Measurements from ENCODE around the gene RFX8.
"Not testable (repeated sequence)": the region's sequence is repeated elsewhere in the genome, so short reads cannot be mapped to it uniquely, and the experiment has no call there.

The RFX8 gene

DNA sequence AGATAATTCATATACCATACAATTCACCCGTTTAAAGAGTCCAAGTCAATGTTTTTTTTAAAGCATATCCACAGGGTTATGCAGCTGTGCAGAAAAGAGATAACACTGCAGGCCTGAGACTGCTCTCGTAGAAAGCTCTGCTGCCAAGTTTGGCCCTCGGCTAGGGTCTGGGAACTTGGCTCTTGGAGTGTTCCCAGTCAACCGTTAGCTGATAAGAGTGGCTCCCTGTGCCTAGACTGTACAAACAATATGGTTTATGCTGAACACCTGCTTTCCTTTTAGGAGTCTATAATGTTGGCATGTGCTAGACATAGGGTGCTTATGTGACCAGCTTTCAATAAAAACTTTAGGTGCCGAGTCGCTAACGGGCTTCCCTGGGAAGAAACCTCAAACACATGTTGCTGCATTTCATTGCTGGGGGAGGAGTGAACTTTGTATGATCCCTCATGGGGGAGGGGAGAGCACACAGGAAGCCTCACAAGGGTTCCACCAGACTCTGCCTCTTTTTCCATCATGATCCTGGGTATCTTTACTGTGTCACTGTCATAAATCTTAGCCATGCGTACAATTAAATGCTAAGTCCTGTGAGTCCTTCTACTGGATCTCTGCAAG is 34.7 kb downstream of the RFX8 start:
- no peak for DNase-seq (ENCODE audit: low spot score)

DNA sequence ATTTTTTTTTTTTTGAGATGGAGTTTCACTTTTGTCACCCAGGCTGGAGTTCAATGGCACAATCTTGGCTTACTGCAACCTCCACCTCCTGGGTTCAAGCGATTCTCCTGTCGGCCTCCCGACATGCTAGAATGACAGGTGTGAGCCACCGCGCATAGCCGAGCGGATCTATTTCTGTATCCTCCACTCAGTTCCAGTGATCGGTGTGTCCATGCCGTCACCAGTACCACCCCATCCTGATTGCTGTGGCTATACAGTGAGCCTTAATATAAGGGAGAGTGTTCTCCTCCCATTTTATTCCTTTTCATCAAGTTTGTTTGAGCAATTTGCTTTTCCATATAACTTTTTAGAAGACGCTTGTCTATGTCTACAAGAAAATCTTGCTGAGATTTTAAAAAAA is 35.2 kb downstream of the RFX8 start:
- DNase-seq (ENCODE audit: low spot score), result no peak

- DNase-seq (ENCODE audit: low spot score), result not testable (repeated sequence)
Observed at GRCh38 chr2:101438555-101438954, 36.4 kb downstream of the RFX8 start.

GRCh38 chr2:101435001-101435862 is 39.7 kb downstream of the RFX8 start:
- DNase-seq (ENCODE audit: low spot score), result no peak

DNA sequence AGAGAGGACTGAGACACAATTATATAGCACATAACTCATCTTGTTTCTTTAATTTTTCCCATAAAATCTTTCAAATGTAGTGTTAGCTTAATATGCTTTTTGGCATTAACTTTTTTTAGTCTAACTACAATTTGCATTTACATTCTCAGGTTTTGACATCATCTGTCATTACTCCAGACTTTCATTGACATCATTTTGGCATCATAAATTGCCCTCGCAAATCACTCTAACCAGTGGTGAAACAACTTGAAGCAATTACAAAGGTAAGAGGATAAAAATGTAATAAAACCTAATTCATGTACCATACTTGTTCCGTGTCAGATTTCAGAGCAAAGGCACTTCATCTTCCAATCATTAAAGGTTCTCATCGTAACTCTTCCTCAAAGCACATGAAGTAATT is 41.4 kb downstream of the RFX8 start:
- DNase-seq (ENCODE audit: low spot score), result no peak

DNA sequence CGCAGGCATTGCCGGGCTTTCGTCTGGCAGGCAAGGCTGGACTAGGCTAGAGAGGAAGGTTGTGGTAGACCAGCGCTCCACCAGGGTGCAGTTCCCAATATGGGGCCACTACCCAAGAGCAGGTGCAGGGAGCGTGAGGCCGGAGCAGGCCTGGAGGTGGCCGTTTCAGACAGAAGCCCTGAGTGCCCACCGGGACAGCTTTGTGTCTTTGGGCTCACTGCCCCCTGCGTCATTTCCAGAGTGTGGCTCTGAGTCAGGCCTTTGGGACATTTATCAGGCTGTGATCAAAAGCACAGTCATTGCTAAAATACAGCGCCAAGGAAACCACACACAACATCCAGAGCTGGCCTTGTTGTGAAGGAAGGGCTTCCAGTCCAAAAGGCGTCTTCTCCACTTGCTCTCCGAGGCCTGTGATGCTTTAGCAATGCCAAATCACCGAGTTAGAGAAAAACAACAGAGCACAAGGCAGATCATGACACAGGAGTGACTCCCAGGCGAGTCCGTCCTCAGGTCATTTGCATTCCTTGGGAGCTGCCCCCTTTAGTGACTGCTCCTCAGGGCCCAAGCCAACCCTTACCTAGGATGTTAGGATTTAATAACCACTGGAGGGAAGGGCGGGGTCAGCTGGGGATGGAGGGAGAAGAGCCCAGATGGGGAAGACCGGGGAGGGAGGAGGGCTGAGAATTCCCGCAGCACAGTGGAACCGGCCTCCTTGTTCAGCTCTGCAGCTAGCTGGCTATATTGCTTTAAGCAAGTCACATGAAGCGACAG is 42.3 kb downstream of the RFX8 start:
- peak; percentile 32 for DNase-seq (ENCODE audit: low spot score)

DNA sequence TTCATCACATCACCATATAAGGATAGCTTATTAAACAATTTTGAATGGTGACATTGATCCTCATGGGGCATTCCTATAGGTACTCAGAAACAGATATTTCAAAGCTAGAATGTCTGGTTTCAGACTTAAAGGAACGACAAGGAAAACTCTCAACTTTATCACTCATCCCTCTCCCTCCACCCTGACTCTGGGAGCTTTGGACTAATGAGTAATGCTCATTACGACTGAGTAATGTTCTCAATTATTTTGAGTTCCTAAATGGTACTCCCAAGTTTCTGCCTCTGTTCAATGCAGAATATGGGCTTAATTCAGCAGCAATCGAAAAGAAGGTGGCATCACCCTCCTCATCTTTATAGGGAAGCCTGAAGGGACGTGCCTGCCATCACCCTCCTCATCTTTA is 43.4 kb downstream of the RFX8 start:
- DNase-seq (ENCODE audit: low spot score), result no peak

- DNase-seq (ENCODE audit: low spot score), result no peak
Observed at GRCh38 chr2:101430156-101430555, 44.8 kb downstream of the RFX8 start.

DNA sequence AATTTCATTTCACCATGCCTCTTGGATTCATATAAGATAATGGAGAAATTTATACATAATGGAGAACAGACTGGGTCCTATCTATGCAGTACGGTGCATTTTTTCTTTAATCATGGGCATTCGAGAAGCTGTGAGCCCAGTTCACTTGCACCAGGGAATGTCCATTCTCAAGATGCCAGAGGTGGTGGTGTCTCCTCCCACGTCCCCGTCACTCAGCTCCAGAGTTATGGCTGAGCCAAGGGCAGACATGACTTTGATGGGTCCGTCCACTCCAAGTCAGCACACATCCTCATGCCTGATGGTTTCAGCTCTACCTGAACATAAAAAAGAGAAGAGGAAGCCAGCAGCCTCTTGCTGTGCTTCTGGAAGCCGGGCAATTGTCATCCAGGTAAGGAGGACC is 45.5 kb downstream of the RFX8 start:
- no peak for DNase-seq (ENCODE audit: low spot score)

- DNase-seq (ENCODE audit: low spot score), result no peak
Observed at GRCh38 chr2:101428422-101429176, 46.3 kb downstream of the RFX8 start.

DNA sequence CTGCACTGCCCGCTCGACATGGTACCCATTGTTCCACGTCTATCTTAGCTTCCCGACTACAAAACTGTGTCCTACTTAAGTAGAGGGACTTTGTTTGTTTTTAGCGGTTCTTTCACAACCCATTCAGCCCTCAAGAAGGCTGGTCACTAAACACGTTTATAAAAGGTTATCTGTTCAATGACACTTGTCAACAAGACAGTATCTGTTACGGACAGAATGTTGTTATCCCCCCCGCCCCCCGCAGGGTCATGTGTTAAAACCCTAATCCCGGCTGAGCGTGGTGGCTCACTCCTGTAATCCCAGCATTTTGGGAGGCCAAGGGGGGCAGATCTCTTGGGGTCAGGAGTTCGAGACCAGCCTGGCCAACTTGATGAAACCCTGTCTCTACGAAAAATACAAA is 47.2 kb downstream of the RFX8 start:
- no peak for DNase-seq (ENCODE audit: low spot score)

DNA sequence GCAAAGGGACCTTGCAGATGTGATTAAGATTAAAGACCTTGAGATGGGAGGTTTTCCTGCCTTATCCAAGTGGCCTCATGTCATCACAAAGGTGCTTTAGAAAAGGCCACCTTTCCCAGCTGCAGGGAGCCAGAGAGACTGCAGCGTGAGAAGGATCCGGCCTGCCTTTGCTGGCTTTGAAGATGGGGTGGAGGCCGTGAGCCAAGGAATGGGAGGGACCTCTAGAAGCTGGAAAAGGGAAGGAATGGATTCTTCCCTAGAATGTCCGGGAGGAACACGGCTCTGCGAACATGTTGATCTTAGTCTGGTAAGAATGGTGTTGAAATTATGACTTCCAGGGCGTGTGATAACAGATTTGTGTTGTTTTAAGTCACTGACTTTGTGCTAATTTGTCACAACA is 47.7 kb downstream of the RFX8 start:
- no peak for DNase-seq (ENCODE audit: low spot score)

DNA sequence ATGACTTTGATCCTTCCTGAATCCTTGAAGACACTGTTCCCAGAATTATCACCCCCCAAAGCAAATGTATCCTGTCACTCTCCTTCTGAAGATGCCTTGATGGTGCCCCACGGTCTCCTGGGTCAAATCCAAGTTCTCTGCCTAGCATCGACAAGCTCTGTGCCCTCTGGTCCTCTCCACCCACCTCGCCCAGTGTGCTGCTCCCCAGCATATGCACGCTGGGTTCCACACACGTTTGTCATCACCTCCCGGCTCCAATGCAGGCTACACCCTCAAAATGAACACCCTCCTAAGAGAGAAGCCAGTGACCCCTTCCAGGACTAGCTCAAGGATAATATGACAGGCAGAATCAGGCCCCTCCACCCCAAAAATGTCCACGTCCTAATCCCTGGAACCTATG is 48.1 kb downstream of the RFX8 start:
- DNase-seq (ENCODE audit: low spot score), result no peak

- no peak for DNase-seq (ENCODE audit: low spot score)
Observed at GRCh38 chr2:101420623-101421022, 54.3 kb downstream of the RFX8 start.

- DNase-seq (ENCODE audit: low spot score), result peak; percentile 67
Observed at GRCh38 chr2:101419096-101419663, 55.7 kb downstream of the RFX8 start.

GRCh38 chr2:101418460-101419095 is 56.3 kb downstream of the RFX8 start:
- DNase-seq (ENCODE audit: low spot score), result no peak

DNA sequence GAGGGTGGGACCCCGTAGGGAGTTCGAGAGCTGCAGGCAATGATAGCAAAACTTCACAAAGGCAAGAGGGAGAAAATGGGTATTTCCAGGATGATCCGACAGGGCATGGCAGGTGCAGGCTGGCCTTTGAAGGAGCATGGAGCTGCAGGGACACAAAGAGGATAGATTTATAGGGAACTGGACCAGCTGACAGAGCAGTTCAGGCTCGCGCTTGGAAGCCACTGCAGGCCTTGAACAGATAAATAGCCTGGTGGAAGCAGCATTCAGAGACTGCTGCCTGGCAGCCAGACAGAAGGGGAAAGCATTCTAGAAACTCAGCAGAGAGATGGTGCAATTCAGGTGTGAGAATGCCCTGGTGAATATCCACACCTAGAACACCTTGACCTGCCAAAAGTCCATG is 58.3 kb downstream of the RFX8 start:
- no peak for DNase-seq (ENCODE audit: low spot score)

DNA sequence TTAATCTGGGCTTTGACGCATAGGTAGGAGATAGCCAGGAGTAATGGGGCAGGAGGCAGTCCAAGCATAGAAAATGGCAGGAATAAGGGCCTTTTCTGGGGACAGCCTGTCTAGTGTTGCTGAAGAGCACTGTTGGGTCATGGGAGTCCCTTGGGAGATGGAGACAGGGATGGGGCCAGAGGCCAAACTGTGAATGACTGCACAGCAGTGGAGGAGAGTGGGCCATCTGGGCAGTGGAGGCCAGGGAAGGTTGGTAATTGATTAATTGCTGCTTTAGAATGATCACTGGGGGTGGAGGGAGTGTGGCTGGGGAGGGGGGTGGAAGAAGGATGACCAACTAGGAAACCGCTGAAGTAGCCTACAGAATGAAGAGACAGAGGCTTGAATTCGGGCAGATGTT is 59.0 kb downstream of the RFX8 start:
- no peak for DNase-seq (ENCODE audit: low spot score)

DNA sequence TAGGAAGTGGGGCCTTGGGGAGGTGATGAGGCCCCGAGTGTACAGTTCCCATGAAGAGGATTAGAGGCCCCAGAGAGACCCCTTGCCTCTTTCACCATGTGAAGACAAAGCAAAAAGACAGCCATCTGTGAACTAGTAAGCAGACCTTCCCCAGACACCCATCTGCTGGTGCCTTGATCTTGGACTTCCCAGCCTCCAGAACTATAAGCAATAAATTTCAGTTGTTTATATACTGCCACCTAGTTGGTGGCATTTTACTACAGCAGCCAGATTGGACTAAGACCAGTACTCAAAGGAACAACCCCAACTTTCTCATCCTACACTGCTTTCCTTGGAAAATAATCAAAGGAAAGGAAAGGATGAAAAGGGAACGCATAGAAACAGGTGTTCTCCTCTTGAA is 59.7 kb downstream of the RFX8 start:
- DNase-seq (ENCODE audit: low spot score), result no peak

DNA sequence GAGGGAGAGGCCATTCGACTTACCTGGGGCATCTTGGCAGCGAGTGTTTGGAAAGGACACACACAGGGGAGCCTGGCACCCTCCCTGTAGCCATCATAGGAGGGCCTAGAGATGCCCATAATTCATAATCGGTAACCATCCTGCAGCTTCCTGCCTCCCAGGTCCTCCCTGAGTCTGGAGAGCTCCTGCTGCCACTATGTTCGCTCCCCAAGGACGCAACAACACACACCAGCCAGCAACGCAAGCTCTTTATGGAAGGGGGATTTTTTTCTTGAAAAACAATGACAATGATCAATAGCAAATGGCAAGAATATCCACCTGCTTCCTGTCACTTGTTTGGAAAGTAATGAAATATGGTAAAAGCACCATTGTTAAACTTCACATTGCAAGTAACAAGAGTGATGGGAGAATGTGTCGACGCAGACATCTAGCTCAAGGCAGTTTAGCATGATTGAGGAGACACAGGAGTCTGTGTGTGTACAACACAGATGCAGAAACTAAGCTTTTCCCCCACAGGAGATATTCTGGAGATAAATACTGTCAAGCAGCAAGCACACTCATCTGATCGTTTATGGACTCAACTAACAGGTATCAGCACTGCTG is 62.7 kb downstream of the RFX8 start:
- DNase-seq (ENCODE audit: low spot score), result no peak

DNA sequence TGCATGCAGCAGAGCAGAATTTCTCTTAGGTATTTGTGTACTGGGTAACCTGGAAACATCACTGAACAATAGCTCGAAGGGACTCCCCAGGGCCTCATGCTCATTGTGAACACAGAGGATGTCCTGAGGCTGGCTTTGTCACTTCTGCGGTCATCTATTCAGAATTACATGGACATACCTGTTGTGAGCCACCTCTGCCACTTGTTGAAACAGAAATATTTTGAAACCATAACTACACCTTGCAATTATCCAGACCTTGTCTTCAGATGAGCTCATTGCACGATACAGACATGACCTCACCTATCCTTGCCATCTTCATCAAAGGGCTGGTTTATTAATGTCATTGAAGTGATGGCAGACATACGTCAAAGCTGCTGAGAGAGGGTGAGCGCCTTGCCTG is 64.2 kb downstream of the RFX8 start:
- no peak for DNase-seq (ENCODE audit: low spot score)

Measured in hepatic stellate cell (primary cell).